Epithelial cell of esophagus (primary cell): Measurements from ENCODE around the gene OR2T5.
"Not testable (repeated sequence)": the region's sequence is repeated elsewhere in the genome, so short reads cannot be mapped to it uniquely, and the experiment has no call there.

Experiments used
- DNase-seq: peaks from one replicate; pipeline ENCODE4 v3.0.0; 2010; ENCODE audit warnings: low read depth
- H3K4me3 ChIP-seq: 2 replicates; pipeline ENCODE4 v1.5.1; 2011; ENCODE audit warnings: mild to moderate bottlenecking, low read length, control low read depth
- CTCF ChIP-seq: IDR thresholded peaks from 2 replicates; pipeline ENCODE4 v1.5.1; 2011; ENCODE audit warnings: low read depth, mild to moderate bottlenecking, low read length, control low read depth, inconsistent platforms; ENCODE audit not compliant: insufficient read depth; ENCODE audit errors: missing control alignments

Gene OR2T5

GRCh38 chr1:248488289-248488688, at the start of gene OR2T5:
Gene OR2T5, plus strand, starts transcription at chr1:248488589. Its CDS starts 0 bp downstream, at chr1:248488589.
- H3K4me3 ChIP-seq, DNase-seq: not testable (repeated sequence)

- not testable (repeated sequence) for H3K4me3 ChIP-seq, DNase-seq
These were observed 49.7 kb upstream of the OR2T5 start for GRCh38 chr1:248438668-248439067.

- H3K4me3 ChIP-seq, DNase-seq: not testable (repeated sequence)
These were observed 49.1 kb upstream of the OR2T5 start for GRCh38 chr1:248439283-248439682.

GRCh38 chr1:248442500-248443277, 45.7 kb upstream of the OR2T5 start:
- not testable (repeated sequence) for DNase-seq, H3K4me3 ChIP-seq

GRCh38 chr1:248444603-248445002, 43.8 kb upstream of the OR2T5 start:
- not testable (repeated sequence) for H3K4me3 ChIP-seq, DNase-seq

GRCh38 chr1:248445399-248445798, 43.0 kb upstream of the OR2T5 start, which contains the start of gene OR2T2:
Gene OR2T2, plus strand, starts transcription at chr1:248445637. Its CDS starts 7,161 bp downstream, at chr1:248452798.
- not testable (repeated sequence) for H3K4me3 ChIP-seq, DNase-seq

GRCh38 chr1:248448409-248449074, 39.8 kb upstream of the OR2T5 start:
- H3K4me3 ChIP-seq, DNase-seq: not testable (repeated sequence)

GRCh38 chr1:248449821-248450465, 38.4 kb upstream of the OR2T5 start:
- not testable (repeated sequence) for DNase-seq, H3K4me3 ChIP-seq

- DNase-seq, H3K4me3 ChIP-seq: not testable (repeated sequence)
These were observed 37.8 kb upstream of the OR2T5 start for GRCh38 chr1:248450466-248451145.

GRCh38 chr1:248453619-248454018, 34.8 kb upstream of the OR2T5 start:
- H3K4me3 ChIP-seq, DNase-seq: not testable (repeated sequence)

GRCh38 chr1:248455045-248455444, 33.3 kb upstream of the OR2T5 start:
- DNase-seq, H3K4me3 ChIP-seq: not testable (repeated sequence)

- not testable (repeated sequence) for H3K4me3 ChIP-seq, DNase-seq
These were observed 31.8 kb upstream of the OR2T5 start for GRCh38 chr1:248456635-248457034.

- not testable (repeated sequence) for H3K4me3 ChIP-seq, DNase-seq
These were observed 29.3 kb upstream of the OR2T5 start for GRCh38 chr1:248459117-248459516.

GRCh38 chr1:248471154-248471553, 17.2 kb upstream of the OR2T5 start:
- no peak for DNase-seq
- no peak for TF ChIP-seq CTCF
- H3K4me3 ChIP-seq, result no peak overlapping the region

- H3K4me3 ChIP-seq, result not testable (repeated sequence)
These were observed 16.3 kb upstream of the OR2T5 start for GRCh38 chr1:248472111-248472510.

GRCh38 chr1:248473051-248473450, 15.3 kb upstream of the OR2T5 start, which contains the start of gene OR2T3:
Gene OR2T3, plus strand, starts transcription at chr1:248473351. Its CDS starts 0 bp downstream, at chr1:248473351.
- DNase-seq, H3K4me3 ChIP-seq: not testable (repeated sequence)

More at GRCh38 chr1:248472111-248472510, 16.3 kb upstream of the OR2T5 start:
- not testable (repeated sequence) for DNase-seq

- not testable (repeated sequence) for H3K4me3 ChIP-seq, DNase-seq
These were observed 12.7 kb upstream of the OR2T5 start for GRCh38 chr1:248475660-248476059.
